ENCODE results near the gene DDX51. TPM values are rescaled to one million over a fixed set of nuclear protein-coding genes. Genes with fewer than 3 reads are reported as not detected.
A peak's percentile ranks its signal among the peaks of the same experiment; 100 is the strongest.
"Not testable (repeated sequence)": the region's sequence is repeated elsewhere in the genome, so short reads cannot be mapped to it uniquely, and the experiment has no call there.

The DDX51 gene
- total RNA-seq, 2 experiments from 2014 or later = 25.2 to 27.5 TPM

DNA sequence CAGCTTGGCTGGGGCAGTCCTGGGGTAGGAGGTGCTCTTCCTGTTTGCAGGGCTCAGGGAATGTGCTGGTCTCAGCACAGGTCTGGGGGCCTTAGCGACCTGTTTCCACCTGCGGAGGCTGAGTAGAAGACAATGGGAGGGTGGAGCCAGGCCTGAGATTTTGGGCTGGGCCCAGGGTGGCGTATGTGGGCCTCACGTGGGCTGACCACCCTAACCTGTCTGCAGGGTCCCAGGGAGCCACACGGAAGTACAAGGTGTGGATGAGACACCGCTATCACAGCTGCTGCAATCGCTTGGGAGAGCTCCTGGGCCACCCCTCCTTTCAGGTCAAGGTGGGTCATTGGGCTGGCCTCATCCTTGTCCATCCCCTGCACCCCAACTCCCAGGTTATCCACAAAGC is 1.2 kb upstream of the DDX51 start:
- H3K9me3 Mint-ChIP-seq = no peaks in the 10 kb centered on the region
- H3K27ac Mint-ChIP-seq = peak overlapping the region; percentile 92
- ChIA-PET CTCF (interaction anchor here (0.7 to 1.0 kb wide), 2 partner anchors 8 to 416 kb away, joined by 3 read pairs; no protein-coding TSS in a partner anchor), POLR2A (no interaction called here)
- no peaks in the 10 kb centered on the region for H3K27me3 Mint-ChIP-seq
- DNase-seq = no peak
- peaks cover 5% of the 10 kb centered on the region for H3K36me3 Mint-ChIP-seq (ENCODE audit: low read depth)
- peak overlapping the region; percentile 93 for H3K4me3 Mint-ChIP-seq
- H3K4me1 Mint-ChIP-seq = peaks cover 33% of the 10 kb centered on the region

DNA sequence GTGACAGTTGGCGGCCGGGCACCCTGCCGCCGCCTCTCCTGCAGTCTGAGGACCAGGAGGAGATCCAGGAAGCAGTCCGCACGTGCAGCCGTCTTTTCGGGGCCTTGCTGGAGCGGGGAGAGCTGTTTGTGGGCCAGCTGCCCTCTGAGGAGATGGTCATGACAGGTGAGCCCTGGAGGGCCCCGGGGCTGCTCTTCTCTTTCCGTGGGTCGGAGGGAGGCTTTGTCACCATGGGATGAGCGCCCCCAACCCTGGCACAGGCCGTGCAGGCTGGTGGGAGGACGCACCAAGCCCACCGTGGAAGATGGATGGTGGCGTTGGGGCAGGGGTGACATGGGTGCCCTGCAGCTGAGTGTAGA is 670 bp upstream of the DDX51 start:
- Mint-ChIP-seq H3K4me1 (peaks cover 33% of the 10 kb centered on the region), H3K36me3 (ENCODE audit: low read depth) (peaks cover 6% of the 10 kb centered on the region), H3K4me3 (peak overlapping the region; percentile 93), H3K27ac (peak overlapping the region; percentile 92), H3K27me3 (no peaks in the 10 kb centered on the region), H3K9me3 (no peaks in the 10 kb centered on the region)
- POLR2A ChIA-PET = no interaction called here
- DNase-seq = peak; percentile 26
- CTCF ChIA-PET = interaction anchor here (0.7 to 1.0 kb wide), 2 partner anchors 9 to 417 kb away, joined by 3 read pairs; no protein-coding TSS in a partner anchor

DNA sequence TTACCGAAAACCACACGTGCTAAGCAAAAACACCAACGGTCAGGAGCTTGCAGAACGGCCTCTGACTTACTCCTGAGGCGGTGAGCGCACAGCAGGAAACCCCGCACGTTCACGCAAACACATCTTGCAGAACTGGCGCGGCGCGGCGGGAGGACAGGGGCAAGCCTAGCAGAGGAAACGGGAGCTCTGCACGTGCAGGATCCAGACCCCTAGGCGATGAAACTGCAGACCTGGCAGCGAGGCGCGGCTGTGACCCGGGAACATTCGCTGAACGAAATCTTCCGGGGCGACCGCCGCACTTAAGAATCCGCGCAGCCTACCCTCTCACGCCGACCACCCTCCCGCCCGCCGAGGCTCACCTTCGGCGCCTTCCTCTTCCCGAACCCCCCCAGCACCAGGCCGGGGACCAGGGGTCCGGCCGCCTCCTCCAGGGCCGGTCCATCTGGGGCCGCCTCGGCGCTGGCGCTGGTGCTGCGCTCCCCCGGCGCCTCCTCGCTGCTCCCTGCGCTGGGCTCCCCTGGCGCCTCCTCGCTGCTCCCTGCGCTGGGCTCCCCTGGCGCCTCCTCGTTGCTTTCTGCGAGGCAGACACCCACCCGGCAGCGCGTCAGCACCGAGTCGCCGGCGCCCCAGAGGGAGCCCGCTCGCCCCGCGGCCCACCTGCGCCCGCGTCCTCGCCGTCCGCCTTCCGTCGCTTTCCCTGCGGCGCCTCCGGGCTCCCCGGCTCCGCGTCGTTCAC is 615 bp downstream of the DDX51 start:
- Mint-ChIP-seq H3K27me3 (no peaks in the 10 kb centered on the region), H3K9me3 (no peaks in the 10 kb centered on the region), H3K4me1 (peaks cover 33% of the 10 kb centered on the region)

DNA sequence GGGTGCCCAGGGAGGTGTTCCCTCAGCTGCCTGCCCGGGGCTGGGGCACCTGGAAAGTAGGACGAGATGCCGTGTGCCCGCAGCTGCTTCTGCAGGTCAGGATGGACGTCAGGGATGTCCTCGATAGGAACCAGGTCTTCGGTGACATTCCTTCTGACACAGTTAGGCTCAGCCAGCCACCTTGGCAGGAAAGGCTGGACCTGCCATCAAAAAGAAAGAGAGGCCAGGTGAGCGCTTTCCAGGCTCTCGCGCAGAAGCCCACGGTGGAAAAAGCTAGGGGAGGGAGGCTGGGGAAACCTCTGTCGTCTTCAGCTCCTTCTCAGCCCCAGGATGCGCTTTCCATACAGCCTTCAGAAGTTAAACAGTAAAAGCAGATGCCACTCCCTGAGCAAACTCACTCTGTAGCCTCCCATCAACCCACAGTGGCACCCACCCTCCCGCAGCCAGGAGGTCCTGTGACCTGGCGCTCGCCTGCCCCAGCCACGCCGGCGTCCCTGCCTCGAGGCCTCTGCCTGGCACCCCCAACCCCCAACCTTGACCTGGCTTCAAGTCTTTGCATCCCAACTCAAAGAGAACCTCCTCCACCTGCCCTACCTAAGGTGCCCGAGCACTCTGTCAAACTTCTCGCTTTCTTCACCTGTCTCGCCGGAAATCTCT is 1.3 kb downstream of the DDX51 start:
- H3K4me1 Mint-ChIP-seq = peaks cover 33% of the 10 kb centered on the region
- H3K27me3 Mint-ChIP-seq = no peaks in the 10 kb centered on the region
- H3K27ac Mint-ChIP-seq = peak overlapping the region; percentile 89
- peak overlapping the region; percentile 78 for H3K4me3 Mint-ChIP-seq
- peaks cover 8% of the 10 kb centered on the region for H3K36me3 Mint-ChIP-seq (ENCODE audit: low read depth)
- ChIA-PET POLR2A (no interaction called here), CTCF (interaction anchor here (0.6 to 2.7 kb wide), 2 partner anchors 11 to 95 kb away, joined by 3 to 7 read pairs; no protein-coding TSS in a partner anchor)
- no peaks in the 10 kb centered on the region for H3K9me3 Mint-ChIP-seq
- DNase-seq = no peak

More for the DNA sequence above, 615 bp downstream of the DDX51 start:
- ChIA-PET POLR2A (no interaction called here), CTCF (interaction anchor here (2.7 kb wide), 1 partner anchor 12 kb away, joined by 7 read pairs; no protein-coding TSS in a partner anchor)
- Mint-ChIP-seq H3K36me3 (ENCODE audit: low read depth) (peaks cover 10% of the 10 kb centered on the region), H3K27ac (peak overlapping the region; percentile 89), H3K4me3 (peak overlapping the region; percentile 78)
- DNase-seq = peak; percentile 39

DNA sequence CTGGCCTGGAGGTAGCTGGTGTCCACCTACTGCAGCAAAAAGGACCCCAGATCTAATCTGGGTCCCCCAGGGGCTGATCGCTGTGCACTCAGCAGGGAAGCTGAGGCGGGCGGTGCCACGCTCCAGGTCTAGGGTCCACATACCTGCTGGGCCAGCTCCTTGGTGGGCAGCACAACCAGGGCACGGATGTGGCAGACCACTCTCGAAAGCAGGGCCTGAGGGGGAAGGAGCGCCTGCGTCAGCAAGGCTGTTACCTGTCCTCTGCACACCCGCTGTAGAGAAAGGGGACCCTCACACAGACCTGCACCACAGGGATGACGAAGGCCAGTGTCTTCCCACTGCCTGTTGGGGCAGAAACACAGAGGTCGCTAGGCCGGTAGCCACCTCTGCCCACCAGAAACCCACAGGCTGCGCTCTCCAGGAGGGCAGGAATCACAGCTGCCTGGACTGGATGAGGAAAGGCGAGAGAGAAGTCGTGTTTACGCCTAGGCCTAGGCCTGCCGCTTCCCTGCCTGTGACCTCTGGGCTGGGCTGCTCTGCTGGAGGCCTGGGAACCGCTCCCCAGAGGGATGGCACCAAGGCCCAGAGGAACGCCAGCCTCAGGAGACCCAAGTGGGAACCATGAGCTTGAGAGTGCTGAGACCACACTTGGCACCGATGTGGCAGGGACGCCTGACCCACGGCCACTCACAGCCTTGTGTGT is 2.0 kb downstream of the DDX51 start:
- Mint-ChIP-seq H3K4me3 (peak overlapping the region; percentile 78), H3K4me1 (peaks cover 33% of the 10 kb centered on the region), H3K27me3 (no peaks in the 10 kb centered on the region), H3K9me3 (no peaks in the 10 kb centered on the region), H3K27ac (peak overlapping the region; percentile 89), H3K36me3 (ENCODE audit: low read depth) (peaks cover 8% of the 10 kb centered on the region)
- DNase-seq = no peak
- ChIA-PET POLR2A (no interaction called here), CTCF (interaction anchor here (0.6 to 2.7 kb wide), 2 partner anchors 10 to 94 kb away, joined by 3 to 7 read pairs; no protein-coding TSS in a partner anchor)

DNA sequence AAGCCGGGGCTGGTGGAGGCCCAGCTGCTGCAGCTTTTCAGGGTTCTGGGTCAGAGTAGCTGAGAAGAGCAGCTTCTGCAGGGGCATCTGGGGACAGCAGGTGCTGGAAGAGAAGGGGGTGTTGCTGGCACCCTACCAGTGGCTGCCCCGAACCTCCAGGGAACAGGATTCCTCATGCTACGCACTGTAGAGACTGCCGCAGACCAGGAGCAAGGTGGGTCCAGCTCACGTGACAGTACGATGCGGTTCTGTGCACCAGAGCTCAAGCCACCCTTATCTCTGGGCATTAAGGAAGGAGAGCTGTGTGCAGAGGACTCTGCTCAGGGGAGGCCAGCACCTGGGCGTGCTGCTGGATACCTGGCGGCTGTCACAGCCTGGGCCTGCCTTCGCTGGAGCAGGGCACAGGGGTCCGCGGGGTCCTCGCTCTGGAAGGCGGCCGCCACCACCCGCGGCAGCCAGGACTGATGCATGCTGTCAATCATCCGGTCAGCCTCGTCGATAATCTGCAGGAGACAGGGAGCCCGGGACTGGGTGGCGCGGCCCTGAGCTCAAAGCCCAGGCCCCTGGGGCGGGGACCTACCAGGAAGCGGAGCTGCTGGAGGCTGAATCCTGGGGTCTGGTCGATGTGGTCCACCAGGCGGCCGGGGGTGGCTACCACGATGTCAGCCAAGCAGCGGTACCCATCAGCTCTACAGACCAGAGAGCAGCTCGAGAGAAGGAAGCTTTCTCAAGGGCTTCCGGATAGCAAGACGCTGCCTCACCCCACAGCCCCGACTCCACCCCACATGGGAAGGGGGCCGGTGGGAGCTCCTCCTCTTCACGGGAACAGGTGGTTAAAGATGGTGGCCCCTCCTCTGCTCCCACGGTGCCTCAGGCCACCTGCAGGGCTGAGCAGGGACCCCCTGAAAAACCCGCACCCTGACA is 2.9 kb downstream of the DDX51 start:
- H3K4me3 Mint-ChIP-seq = no peak overlapping the region
- peaks cover 28% of the 10 kb centered on the region for H3K4me1 Mint-ChIP-seq
- no peak for DNase-seq
- no peaks in the 10 kb centered on the region for H3K27me3 Mint-ChIP-seq
- no peak overlapping the region for H3K27ac Mint-ChIP-seq
- no peaks in the 10 kb centered on the region for H3K9me3 Mint-ChIP-seq
- peaks cover 8% of the 10 kb centered on the region for H3K36me3 Mint-ChIP-seq (ENCODE audit: low read depth)
- ChIA-PET POLR2A (no interaction called here), CTCF (interaction anchor here (0.6 to 2.9 kb wide), 5 partner anchors 9 to 445 kb away, joined by 5 to 7 read pairs (median 6); no protein-coding TSS in a partner anchor)

DNA sequence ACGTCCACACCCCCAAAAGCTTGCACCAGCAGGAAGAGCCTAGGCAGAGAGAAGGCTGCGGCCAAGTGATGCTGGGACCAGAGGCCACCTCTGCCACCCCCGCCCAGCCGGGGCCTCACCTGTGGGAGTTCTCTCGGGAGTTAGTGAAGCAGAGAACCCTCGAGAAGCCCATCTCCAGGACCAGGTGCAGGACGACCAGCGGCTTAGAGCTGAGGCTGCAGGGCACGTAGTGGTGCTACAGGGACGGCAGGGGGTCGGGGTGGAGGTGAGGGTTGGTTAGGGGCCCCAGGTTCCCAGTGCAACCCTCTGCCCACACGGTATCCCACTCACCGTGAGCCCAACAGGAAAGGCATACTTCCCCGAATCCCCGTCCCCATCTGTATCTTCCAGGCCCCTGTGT is 3.6 kb downstream of the DDX51 start:
- H3K27me3 Mint-ChIP-seq = no peaks in the 10 kb centered on the region
- ChIA-PET CTCF (interaction anchor here (0.6 to 2.9 kb wide), 5 partner anchors 12 to 446 kb away, joined by 4 to 7 read pairs (median 5); no protein-coding TSS in a partner anchor), POLR2A (no interaction called here)
- peaks cover 21% of the 10 kb centered on the region for H3K4me1 Mint-ChIP-seq
- no peaks in the 10 kb centered on the region for H3K9me3 Mint-ChIP-seq
- H3K36me3 Mint-ChIP-seq (ENCODE audit: low read depth) = peaks cover 8% of the 10 kb centered on the region
- H3K4me3 Mint-ChIP-seq = no peak overlapping the region
- no peak overlapping the region for H3K27ac Mint-ChIP-seq
- no peak for DNase-seq

DNA sequence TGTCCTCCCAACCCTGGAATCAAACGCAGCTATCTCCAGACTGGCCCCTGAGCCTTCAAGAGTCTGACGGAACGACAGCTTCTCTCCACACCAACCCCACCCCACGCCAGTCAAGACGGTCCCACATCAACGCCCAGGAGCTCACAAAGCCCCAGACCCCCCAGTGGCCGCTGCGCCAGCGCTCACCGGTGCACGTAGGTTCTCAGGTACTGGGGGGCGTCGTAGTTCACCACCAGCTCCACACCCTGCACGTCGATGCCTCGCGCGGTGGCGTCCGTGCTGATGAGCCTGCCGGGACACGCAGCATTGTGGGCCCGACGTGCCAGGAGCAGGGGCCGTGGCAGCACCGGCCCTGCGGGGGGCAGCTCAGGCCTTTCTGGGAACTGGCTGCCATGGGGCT is 4.2 kb downstream of the DDX51 start:
- ChIA-PET POLR2A (no interaction called here), CTCF (interaction anchor here (1.0 to 2.9 kb wide), 4 partner anchors 11 to 22 kb away, joined by 4 to 7 read pairs (median 6); no protein-coding TSS in a partner anchor)
- H3K4me1 Mint-ChIP-seq = peaks cover 15% of the 10 kb centered on the region
- H3K36me3 Mint-ChIP-seq (ENCODE audit: low read depth) = peaks cover 8% of the 10 kb centered on the region
- H3K9me3 Mint-ChIP-seq = no peaks in the 10 kb centered on the region
- no peak overlapping the region for H3K27ac Mint-ChIP-seq
- H3K27me3 Mint-ChIP-seq = no peaks in the 10 kb centered on the region
- H3K4me3 Mint-ChIP-seq = no peak overlapping the region
- DNase-seq = no peak

DNA sequence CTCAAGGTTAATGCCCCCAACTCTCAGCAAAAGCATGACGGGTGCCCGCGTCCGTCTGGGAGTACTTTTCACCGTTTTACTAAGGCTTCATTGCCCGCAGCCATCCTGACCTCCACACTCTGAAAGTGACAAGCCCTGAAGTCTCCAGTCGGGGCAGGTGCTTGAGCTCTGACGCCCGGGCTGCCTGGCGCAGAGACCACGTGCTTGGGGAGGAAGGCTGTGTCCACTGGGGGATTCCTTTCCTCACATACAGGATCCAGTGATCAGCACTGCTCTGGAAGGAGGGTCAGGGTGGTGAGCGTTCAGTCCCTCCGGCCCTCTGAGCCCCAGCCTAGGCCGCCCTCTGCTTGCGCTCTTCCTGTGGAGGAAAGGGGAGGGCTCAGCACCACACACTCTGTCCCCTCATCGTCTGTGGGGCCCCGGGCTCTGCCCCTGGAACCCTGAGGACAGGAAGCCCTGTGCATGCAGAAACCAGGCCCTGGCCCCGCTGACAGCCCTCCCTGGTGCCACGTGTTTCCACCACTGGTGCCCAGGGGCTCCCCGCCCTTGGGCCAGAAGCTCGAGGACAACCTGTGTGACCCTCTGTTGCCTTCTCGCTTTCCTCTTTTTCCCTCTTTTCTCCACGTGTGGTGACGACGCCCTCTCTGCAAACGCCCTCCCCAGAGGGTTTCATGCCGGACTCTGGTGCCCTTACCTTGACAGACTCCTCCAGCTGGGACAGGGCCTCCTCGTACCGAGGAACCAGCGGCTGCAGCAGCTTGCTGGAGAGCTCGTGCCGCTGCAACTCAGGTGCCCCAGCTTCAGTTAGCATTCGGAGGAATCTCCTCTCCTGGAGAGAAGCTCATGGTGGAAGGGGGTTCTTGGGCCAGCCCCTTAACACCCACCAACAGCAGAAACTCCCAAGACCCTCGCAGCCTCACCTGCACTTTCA is 4.9 kb downstream of the DDX51 start:
- ChIA-PET POLR2A (no interaction called here), CTCF (interaction anchor here (1.0 to 2.9 kb wide), 4 partner anchors 11 to 22 kb away, joined by 4 to 7 read pairs (median 6); no protein-coding TSS in a partner anchor)
- Mint-ChIP-seq H3K36me3 (ENCODE audit: low read depth) (peaks cover 6% of the 10 kb centered on the region), H3K27ac (no peak overlapping the region), H3K4me1 (peaks cover 11% of the 10 kb centered on the region), H3K4me3 (no peak overlapping the region), H3K9me3 (no peaks in the 10 kb centered on the region), H3K27me3 (no peaks in the 10 kb centered on the region)
- DNase-seq = no peak

DNA sequence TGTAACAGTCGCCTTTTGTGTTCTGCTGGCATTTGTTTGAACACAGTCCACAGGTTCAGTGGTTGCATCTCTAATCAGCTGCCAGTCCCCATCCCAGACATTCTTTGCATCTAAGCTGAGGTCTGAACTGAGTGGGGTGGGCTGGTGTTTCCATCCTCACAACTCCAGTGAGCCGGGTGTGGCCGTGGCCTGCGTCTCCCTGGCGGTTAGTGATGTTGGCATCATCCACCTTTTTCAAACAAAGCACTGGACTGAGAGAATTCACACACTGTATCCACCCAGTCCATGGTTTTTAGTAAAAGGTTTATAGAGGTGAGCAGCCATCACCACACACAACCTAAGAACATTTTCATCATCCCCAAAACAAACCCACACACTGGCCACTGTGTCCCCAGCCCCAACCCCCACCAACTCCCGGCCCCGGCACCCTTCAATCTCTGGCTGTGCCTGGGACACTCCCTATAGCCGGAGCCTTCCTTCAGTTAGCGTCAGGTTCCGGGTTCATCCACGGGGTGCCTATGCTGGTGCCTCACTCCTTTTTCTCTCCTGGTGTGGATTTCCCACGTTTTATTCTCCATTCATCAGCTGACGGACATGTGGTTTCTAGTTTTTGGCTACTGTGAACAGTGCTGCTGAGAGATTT is 6.5 kb downstream of the DDX51 start:
- ChIA-PET POLR2A (no interaction called here), CTCF (no interaction called here)

DNA sequence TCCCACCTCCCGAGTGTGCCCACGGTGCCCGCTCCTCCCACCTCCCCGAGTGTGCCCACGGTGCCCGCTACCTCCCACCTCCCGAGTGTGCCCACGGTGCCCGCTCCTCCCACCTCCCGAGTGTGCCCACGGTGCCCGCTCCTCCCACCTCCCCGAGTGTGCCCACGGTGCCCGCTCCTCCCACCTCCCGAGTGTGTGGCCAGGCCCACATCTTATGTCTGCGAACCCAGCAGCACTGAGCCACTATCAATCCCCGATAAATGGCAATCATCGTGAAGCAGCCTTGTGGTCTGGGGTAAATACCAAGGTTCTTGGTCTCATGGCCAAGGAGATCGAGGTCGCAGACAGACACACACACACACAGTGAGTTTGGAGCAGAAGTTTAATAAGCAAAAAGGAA is 7.9 kb downstream of the DDX51 start:
- H3K36me3 Mint-ChIP-seq (ENCODE audit: low read depth); H3K4me1 Mint-ChIP-seq; H3K4me3 Mint-ChIP-seq; H3K27me3 Mint-ChIP-seq; POLR2A ChIA-PET; CTCF ChIA-PET; H3K9me3 Mint-ChIP-seq; H3K27ac Mint-ChIP-seq; DNase-seq: not testable (repeated sequence)

More for the DNA sequence above, 6.5 kb downstream of the DDX51 start:
- H3K36me3 Mint-ChIP-seq (ENCODE audit: low read depth) = peaks cover 5% of the 10 kb centered on the region
- no peak for DNase-seq
- H3K4me3 Mint-ChIP-seq = no peak overlapping the region
- H3K27ac Mint-ChIP-seq = no peak overlapping the region
- no peaks in the 10 kb centered on the region for H3K27me3 Mint-ChIP-seq
- H3K4me1 Mint-ChIP-seq = peaks cover 3% of the 10 kb centered on the region
- H3K9me3 Mint-ChIP-seq = no peaks in the 10 kb centered on the region
